Stimulated activated CD4-positive, alpha-beta T cell treated with anti-CD3 and anti-CD28 coated beads, Interleukin-4, amount 100 ng/mL, for 48 hours (primary cell): ENCODE results near the gene PPARD.
"Not testable (repeated sequence)": the region's sequence is repeated elsewhere in the genome, so short reads cannot be mapped to it uniquely, and the experiment has no call there.

Experiments
- DNase-seq, 2 donors: peaks; one replicate each; pipeline ENCODE4 v3.0.0-alpha.2; 2020; ENCODE audit warnings: low read depth in 2 of 2

Gene PPARD

GRCh38 chr6:35312076-35312800, 30.1 kb upstream of the PPARD start:
- DNase-seq, result no peak

DNA sequence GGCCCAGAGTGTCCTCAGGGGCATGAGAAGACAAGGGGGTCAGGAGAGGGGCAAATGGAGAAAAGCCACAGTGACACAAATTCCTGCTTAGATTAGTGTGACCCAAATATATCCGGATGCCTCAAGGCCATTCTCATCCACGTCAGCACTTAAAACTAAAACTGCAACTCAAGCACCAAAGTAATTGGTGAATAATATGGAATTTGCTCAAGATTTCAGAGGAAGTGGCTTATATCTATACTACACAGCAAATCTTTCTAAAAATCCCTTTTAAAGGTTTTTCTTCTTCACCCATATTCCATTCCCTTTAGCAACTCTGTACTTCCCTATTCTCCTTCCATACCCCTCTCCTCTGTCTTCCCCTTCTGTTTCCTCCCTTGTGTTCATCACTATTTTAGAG, 29.6 kb upstream of the PPARD start:
- DNase-seq, result no peak

DNA sequence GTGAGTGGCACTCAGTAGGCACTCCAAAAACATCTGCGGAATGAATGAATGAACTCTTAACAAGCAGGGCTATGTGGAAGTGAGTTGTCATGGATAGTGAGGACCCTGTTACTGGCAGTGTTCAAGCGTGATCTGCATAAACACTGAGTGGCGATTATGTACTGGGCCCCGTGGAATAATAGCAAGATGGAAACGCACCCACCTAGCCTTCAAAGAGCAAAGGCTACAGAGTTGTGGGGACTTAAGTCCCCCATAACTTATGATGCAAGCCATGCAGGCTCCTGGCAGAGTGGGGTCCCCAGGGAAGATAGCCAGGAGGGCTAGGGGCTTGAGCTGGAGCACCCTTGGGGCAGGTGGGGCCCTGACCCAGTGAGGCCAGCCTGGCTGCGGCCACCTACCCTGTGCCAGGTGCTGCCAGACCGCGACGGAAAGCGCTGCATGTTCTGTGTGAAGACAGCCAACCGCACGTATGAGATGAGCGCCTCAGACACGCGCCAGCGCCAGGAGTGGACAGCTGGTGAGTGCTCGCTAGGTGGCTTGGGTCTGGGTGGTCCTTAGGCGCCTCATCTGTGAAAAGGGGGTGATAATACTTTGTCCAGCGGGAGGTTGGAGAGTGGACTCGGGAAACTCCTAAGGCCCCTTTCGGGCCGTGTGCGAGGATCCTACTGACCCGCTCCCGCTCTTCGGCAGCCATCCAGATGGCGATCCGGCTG, 24.7 kb upstream of the PPARD start:
- no peak for DNase-seq

DNA sequence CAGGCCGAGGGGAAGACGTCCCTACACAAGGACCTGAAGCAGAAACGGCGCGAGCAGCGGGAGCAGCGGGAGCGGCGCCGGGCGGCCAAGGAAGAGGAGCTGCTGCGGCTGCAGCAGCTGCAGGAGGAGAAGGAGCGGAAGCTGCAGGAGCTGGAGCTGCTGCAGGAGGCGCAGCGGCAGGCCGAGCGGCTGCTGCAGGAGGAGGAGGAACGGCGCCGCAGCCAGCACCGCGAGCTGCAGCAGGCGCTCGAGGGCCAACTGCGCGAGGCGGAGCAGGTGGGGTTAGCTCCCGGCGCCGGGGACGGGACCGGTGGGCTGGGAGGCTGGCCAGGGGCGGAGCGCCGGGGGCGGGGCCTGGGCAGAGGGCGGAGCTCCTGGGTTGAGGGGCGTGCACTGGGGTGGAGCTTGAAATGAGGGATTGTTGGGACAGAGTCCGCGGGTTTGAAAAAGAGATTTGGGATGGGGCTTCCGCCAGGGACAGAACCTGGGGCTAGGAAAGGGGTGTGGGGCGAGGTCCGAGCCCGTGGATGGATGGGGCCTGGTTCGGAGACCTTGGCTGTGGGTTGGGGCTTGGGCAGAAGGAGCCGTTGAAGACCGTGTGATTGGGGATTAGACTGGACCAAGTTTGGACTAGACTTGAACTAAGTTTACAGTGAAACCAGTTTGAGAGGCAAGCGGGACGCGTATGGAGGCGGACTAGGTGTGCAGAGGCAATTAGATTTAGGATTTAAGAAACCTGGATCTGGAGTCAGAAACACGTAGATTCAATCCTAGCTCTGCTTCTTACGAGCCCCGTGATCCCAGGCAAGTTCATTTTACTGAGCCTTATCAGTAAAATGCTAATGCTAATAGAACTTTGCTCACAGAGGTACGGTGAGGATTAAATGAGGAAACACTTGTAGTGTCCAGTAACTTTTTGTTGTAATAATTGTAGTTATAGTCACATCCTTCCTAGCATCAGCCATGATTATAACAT, 23.9 kb upstream of the PPARD start:
- no peak for DNase-seq

DNA sequence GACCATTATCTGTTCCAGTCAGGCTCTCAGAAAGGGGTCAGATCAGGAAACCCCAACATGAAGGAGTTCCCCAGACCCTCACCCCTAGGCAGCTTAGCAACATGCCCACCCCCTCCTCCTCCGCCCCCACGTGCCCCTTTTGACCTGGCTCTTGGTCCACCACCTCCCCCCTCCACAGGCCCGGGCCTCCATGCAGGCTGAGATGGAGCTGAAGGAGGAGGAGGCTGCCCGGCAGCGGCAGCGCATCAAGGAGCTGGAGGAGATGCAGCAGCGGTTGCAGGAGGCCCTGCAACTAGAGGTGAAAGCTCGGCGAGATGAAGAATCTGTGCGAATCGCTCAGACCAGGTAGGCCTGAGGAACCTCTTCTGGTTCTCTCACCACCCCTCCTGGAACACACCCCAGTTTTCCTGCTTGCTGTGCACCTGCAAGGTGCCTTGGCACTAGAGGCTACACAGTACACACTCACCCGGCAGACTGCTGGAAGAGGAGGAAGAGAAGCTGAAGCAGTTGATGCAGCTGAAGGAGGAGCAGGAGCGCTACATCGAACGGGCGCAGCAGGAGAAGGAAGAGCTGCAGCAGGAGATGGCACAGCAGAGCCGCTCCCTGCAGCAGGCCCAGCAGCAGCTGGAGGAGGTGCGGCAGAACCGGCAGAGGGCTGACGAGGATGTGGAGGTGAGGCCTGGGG, 22.9 kb upstream of the PPARD start:
- no peak for DNase-seq

DNA sequence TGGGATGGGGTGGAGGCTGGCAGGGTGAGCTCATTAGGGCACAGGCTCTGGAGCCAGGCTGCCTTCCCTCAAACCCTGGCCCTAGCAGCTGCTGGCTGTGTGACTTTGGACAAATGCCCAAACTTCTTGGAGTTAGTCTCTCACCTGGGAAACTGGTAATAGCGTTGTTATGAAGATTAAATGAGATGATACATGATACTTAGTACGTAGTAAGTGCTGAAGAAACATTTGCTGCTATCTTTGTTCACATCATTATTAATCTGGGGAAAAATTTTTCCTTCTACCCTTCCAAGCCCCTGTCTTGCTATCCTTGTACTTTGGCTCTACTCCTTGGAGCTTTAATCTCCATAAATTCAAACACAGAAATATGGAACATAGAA, 22.3 kb upstream of the PPARD start:
- DNase-seq, result no peak

DNA sequence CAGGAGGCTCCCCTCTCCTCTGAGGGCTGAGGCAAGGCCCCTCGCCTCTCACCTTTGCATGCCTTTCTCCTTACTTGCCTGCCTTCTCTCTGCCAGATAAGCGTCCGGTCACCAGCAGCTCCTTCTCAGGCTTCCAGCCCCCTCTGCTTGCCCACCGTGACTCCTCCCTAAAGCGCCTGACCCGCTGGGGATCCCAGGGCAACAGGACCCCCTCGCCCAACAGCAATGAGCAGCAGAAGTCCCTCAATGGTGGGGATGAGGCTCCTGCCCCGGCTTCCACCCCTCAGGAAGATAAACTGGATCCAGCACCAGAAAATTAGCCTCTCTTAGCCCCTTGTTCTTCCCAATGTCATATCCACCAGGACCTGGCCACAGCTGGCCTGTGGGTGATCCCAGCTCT, 21.3 kb upstream of the PPARD start:
- DNase-seq, result no peak

DNA sequence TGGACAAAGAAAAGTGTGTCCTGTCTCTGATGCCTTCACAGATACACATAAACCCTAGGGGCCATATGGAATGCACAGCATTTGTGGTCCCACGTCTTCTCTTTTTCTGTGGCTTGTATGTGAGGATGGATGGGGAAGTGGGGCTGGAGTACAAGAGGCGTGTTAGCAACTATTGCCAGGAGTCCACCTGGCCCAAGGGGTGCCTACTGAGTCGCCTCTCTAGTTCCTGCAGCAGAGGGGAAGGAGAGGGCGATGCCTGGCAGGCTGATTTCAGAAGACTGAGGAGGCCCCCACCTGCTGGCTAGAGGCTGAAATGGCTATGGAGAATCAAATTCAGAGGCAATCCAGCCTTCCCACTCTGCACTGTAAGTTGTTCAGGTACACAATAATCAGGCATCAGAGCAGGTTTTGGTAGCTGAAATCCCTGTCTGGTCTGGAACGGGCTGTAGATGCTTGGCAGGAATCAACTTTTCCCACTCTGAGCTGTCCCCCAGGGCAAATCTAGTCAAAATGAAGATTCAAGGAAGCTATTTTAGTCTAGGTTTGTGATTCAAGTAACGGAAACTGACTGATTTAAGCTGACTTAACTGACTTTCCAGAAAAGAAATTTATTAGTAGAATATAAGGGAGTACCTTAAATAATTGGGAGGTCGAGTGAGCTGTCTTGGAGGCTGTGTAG, 14.9 kb upstream of the PPARD start:
- peak; percentile 56 to 65 for DNase-seq

DNA sequence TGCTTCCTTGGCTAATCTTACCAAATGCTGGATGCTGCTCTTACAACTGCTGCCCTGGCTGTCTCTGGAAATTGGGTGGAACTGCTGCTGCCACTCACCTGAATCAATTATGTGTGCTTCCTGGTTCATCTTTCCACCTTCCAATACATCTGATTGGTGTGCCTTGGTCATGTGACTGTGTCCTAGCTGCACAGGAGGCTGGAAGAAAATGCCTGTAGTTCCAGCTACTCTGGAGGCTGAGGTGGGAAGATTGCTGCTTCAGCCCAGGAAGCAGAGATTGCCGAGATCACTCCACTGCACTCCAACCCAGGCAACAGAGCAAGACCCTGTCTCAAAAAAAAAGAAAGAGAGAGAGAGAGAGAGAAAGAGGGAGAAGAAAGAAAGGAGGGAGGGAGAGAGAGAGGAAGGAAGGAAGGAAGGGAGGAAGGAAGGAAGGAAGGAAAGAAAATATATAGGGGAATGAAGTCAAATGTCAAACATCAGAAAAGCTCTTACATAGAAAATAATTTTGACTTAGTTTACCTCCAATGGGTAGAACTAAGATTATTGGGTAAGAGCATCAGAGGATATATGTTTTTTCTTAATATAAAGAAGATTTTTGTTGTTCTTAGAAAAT, 14.1 kb upstream of the PPARD start:
- DNase-seq, result no peak

DNA sequence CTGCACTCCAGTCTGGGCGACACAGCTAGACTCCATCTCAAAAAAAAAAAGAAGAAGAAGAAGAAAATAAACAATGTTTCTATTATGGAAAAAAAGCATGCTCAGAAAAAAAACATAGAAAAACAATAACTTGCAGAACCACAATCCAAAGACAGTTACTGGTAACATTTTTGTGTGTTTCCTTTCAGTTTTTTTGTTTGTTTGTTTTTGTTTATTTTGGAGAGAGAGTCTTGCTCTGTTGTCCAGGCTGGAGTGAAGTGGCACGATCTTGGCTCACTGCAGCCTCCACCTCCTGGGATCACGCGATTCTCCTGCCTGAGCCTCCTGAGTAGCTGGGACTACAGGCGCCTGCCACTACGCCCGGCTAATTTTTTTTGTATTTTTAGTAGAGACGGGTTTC, 13.4 kb upstream of the PPARD start:
- DNase-seq, result not testable (repeated sequence)

GRCh38 chr6:35330541-35331119, 11.7 kb upstream of the PPARD start:
- no peak for DNase-seq

DNA sequence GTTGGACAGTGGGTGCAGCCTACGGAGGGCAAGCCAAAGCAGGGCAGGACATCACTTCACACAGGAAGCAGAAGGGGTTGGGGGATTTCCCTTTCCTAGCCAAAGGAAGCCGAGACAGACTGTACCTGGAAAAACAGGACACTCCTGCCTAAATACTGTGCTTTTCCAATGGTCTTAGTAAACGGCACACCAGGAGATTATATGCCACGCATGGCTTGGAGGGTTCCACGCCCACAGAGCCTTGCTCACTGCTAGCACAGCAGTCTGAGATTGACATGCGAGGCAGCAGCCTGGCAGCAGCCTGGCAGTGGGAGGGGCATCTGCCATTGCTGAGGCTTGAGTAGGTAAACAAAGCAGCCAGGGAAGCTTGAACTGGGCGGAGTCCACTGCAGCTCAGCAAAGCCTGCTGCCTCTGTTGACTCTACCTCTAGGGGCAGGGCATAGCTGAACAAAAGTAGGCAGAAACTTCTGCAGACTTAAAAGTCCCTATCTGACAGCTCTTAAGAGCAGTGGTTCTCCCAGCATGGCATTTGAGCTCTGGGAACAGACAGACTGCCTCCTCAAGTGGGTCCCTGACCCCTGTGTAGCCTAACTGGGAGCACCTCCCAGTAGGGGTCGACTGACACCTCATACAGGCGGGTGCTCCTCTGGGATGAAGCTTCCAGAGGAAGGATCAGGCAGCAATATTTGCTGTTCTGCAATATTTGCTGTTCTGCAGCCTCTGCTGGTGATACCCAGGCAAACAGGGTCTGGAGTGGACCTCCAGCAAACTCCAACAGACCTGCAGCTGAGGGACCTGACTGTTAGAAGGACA, 10.1 kb upstream of the PPARD start:
- DNase-seq, result not testable (repeated sequence)

DNA sequence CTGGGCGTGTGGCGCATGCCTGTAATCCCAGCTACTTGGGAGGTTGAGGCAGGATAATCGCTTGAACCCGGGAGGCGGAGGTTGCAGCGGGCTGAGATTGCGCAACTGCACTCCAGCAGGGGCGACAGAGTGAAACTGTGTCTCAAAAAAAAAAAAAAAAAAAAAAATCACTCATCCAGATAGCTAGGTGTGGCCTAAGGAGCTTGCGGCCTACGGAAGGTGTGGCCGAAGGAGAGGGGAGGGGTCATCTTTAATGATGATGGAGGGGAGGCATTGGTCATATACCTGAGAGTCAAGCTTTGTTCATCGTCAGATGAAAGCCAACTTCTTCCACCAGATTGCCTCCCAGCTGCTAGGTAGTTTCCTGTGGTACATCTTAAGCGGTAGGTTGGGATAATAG, 801 bp upstream of the PPARD start:
- no peak for DNase-seq

- no peak for DNase-seq
These were observed 905 bp downstream of the PPARD start for GRCh38 chr6:35343092-35343834.

DNA sequence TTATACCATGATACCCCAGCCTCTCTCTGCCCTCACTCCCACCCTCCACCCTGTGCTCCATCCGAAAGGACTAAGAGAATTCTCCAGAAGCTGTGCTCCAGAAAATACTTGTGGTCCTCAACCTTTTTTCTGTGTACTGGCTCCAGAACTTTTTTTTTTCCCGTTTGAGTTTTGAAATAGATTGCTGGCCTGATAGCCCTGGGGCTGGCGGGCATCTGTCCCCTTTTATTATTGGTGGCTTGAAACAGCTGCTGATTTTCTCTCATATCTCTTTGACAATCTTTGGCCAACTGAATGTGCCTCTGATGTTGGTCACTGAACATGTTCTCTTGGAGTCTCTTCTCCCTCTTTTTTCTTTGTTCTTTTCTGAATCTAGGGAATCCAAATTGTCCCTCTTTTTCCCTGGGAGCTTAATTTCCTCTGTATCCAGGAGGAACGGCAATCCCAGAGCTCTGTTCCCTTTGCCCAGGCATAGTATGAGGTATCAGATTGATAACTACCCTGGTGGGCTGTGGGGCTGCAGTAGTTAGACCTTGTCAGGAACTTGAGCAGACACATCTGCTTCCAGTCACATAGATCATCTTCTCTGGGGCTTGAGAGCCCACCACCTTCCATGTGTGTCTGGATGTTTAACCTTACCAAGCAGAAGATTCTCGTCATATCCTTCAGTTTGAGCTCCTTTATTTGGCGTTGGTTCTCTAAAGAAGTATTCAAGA, 1.6 kb downstream of the PPARD start:
- no peak for DNase-seq

DNA sequence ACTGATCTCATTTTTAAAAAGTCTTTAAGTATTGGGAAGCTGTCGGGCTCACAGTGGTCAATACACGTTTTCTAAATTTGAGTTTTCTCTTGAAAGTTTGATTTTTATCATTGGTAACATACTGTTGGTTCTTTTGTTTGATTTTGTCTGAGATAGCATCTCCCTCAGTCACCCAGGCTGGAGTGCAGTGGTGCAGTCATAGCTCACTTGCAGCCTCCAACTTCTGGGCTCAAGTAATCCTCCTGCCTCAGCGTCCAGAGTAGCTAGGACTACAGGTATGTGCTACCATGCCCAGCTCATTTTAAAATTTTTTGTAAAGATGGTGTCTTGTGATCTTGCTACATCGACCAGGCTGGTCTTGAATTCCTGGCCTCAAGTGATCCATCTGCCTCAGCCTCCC, 9.1 kb downstream of the PPARD start:
- no peak for DNase-seq

- DNase-seq, result no peak
These were observed 10.4 kb downstream of the PPARD start for GRCh38 chr6:35352735-35353134.
